ENCODE results near the gene SALL2.

The SALL2 gene

DNA sequence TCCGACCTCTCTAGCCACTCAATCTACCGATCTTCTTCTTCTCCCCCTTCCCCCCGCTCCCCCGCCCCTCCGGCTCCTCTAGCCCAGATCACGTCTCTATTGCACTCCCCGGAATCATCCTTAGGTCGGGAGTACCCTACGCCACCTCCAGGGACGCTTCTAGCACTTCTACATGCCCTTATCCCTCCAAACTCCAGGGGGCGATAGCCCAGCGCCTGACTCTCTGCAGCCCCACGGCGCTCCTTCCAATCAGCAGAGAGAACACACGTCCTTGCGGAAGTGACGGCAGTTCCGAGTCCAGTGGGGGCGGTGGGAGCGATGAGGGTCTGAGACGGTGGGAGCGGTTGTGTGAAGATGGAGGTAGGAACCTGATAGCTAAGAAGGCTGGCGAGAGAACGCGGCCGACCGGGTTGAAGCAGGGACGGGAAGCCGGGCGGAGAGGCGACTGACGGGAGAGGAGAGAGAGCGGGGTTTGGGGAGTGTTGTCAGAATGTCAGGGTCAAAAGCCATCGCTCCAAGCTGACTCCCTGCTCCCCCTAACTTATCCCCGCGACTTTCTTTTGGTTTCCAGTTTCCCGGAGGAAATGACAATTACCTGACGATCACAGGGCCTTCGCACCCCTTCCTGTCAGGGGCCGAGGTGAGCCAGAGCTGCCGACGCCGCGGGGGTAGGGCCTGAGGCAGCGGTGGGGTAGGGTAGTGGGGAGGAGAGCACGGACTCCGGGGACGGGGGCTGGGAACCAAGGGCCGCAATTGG is 49.0 kb downstream of the SALL2 start, which contains the start of the genes RAB2B and TOX4:
Gene RAB2B (minus strand): TSS at position 35 of the 757 bp plus-strand sequence. CDS start 87 bp downstream, outside the sequence.
Gene TOX4 (plus strand): TSS at position 271 of the 757 bp plus-strand sequence. CDS start 84 bp downstream, at position 355.
- DNase-seq (ENCODE audit: low read depth): peak; percentile 87

DNA sequence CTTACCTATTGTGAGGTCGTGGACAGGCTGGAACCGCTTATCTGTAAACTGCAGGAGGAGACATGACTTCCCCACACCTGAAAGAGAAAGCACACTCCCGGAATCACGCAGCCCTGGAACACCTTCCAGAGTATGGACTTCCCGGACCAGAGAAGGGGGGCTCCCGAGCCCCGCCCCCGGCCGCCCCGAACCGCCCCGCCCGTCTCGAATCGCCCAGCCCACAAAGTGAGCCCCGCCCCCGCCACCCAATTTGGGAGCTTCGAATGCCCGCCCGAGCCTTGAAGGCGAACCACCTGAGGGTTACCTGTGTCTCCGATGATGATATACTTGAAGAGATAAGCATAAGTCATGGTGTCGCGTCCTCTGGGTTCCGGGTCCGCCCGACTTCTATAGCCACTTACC is 49.6 kb downstream of the SALL2 start:
- peak; percentile 82 for DNase-seq (ENCODE audit: low read depth)

- DNase-seq (ENCODE audit: low read depth): no peak
Observed at GRCh38 chr14:21475767-21476522, 50.2 kb downstream of the SALL2 start.
